Measurements from ENCODE around the gene B3GLCT. TPM values are rescaled to one million over a fixed set of nuclear protein-coding genes. Genes with fewer than 3 reads are reported as not detected.

The B3GLCT gene
- total RNA-seq, 4 donors from 2014 or later: 1.6 to 5.7 (median 3.9) TPM

GRCh38 chr13:31310356-31310755 is 110.6 kb downstream of the B3GLCT start:
- Histone ChIP-seq H3K9me3 (peaks cover 12 to 14% of the 10 kb centered on the region in 2 donors), H3K27ac (no peak overlapping the region), H3K27me3 (no peaks in the 10 kb centered on the region), H3K4me1 (no peaks in the 10 kb centered on the region), H3K36me3 (no peaks in the 10 kb centered on the region), H3K4me3 (no peak overlapping the region)
- DNase-seq: no peak
- intact Hi-C loops (cut with DNase I; ENCODE audit: low total_unique reads) (no loop called here), in situ Hi-C loops (cut with MboI; ENCODE audit: low pct_ligation_motif_present in 1 of 4, low pct_unique_long_range_greater_than_20kb in 1 of 4, low sequenced_read_pairs in 3 of 4) (no loop called here)
- WGBS, 2 donors (ENCODE audit: low coverage in 1 of 2): 90% methylated on average over 3 of the region's 4 CpGs; no CpG with 5 or more reads in 1 of the 2 donors
- TF ChIP-seq EP300 (IDR thresholded peaks at IDR 0.05; ENCODE audit: low read depth): no peak
- TF ChIP-seq CTCF (IDR thresholded peaks at IDR 0.05): no peak
- no peak for TF ChIP-seq POLR2AphosphoS5 (IDR thresholded peaks at IDR 0.05)
- TF ChIP-seq POLR2A (IDR thresholded peaks at IDR 0.05): no peak

GRCh38 chr13:31310786-31311185 is 111.0 kb downstream of the B3GLCT start:
- DNase-seq: no peak
- intact Hi-C loops (cut with DNase I; ENCODE audit: low total_unique reads): no loop called here
- TF ChIP-seq POLR2A (IDR thresholded peaks at IDR 0.05) (no peak), CTCF (IDR thresholded peaks at IDR 0.05) (no peak), POLR2AphosphoS5 (IDR thresholded peaks at IDR 0.05) (no peak), EP300 (IDR thresholded peaks at IDR 0.05; ENCODE audit: low read depth) (no peak)
- in situ Hi-C loops (cut with MboI; ENCODE audit: low pct_ligation_motif_present in 1 of 4, low pct_unique_long_range_greater_than_20kb in 1 of 4, low sequenced_read_pairs in 3 of 4): no loop called here
- no peaks in the 10 kb centered on the region for H3K36me3 ChIP-seq
- WGBS, 2 donors (ENCODE audit: low coverage in 1 of 2): 61% methylated on average over 3 of the region's 3 CpGs; no CpG with 5 or more reads in 1 of the 2 donors
- no peaks in the 10 kb centered on the region for H3K27me3 ChIP-seq
- H3K4me1 ChIP-seq: no peaks in the 10 kb centered on the region
- H3K27ac ChIP-seq: no peak overlapping the region
- peaks cover 16 to 18% of the 10 kb centered on the region in 2 donors for H3K9me3 ChIP-seq
- no peak overlapping the region for H3K4me3 ChIP-seq

- TF ChIP-seq POLR2AphosphoS5 (IDR thresholded peaks at IDR 0.05): no peak
- no peak for TF ChIP-seq EP300 (IDR thresholded peaks at IDR 0.05; ENCODE audit: low read depth)
- TF ChIP-seq POLR2A (IDR thresholded peaks at IDR 0.05): no peak
- TF ChIP-seq CTCF (IDR thresholded peaks at IDR 0.05): no peak
- Histone ChIP-seq H3K27ac (no peak overlapping the region), H3K4me1 (no peaks in the 10 kb centered on the region), H3K27me3 (no peaks in the 10 kb centered on the region), H3K9me3 (peaks cover 21 to 22% of the 10 kb centered on the region in 2 donors), H3K4me3 (no peak overlapping the region), H3K36me3 (no peaks in the 10 kb centered on the region)
- in situ Hi-C loops (cut with MboI; ENCODE audit: low pct_ligation_motif_present in 1 of 4, low pct_unique_long_range_greater_than_20kb in 1 of 4, low sequenced_read_pairs in 3 of 4): no loop called here
- DNase-seq: no peak
- intact Hi-C loops (cut with DNase I; ENCODE audit: low total_unique reads): no loop called here
- WGBS, 2 donors (ENCODE audit: low coverage in 1 of 2): 80% methylated on average over 1 to 2 of the region's 2 CpGs
These were observed 112.1 kb downstream of the B3GLCT start for GRCh38 chr13:31311921-31312320.

- Histone ChIP-seq H3K27me3 (no peaks in the 10 kb centered on the region), H3K9me3 (peaks cover 21 to 22% of the 10 kb centered on the region in 2 donors), H3K27ac (no peak overlapping the region), H3K4me1 (no peaks in the 10 kb centered on the region), H3K4me3 (no peak overlapping the region), H3K36me3 (no peaks in the 10 kb centered on the region)
- no peak for TF ChIP-seq CTCF (IDR thresholded peaks at IDR 0.05)
- TF ChIP-seq POLR2A (IDR thresholded peaks at IDR 0.05): no peak
- TF ChIP-seq EP300 (IDR thresholded peaks at IDR 0.05; ENCODE audit: low read depth): no peak
- TF ChIP-seq POLR2AphosphoS5 (IDR thresholded peaks at IDR 0.05): no peak
- in situ Hi-C loops (cut with MboI; ENCODE audit: low pct_ligation_motif_present in 1 of 4, low pct_unique_long_range_greater_than_20kb in 1 of 4, low sequenced_read_pairs in 3 of 4): no loop called here
- no peak for DNase-seq
- intact Hi-C loops (cut with DNase I; ENCODE audit: low total_unique reads): no loop called here
- 74% methylated on average over 2 of the region's 2 CpGs; no CpG with 5 or more reads in 1 of the 2 donors for WGBS, 2 donors (ENCODE audit: low coverage in 1 of 2)
These were observed 115.2 kb downstream of the B3GLCT start for GRCh38 chr13:31314961-31315360.
